ENCODE data around the gene LGALS3BP.

LGALS3BP gene

GRCh38 chr17:78956254-78956653 is 23.5 kb downstream of the LGALS3BP start:
- no peak for TF ChIP-seq CTCF (IDR thresholded peaks at IDR 0.05)

GRCh38 chr17:78954684-78955083 is 25.0 kb downstream of the LGALS3BP start:
- no peak for TF ChIP-seq CTCF (IDR thresholded peaks at IDR 0.05)

- no peak for TF ChIP-seq CTCF (IDR thresholded peaks at IDR 0.05)
These were observed 26.1 kb downstream of the LGALS3BP start for GRCh38 chr17:78953356-78954350.

DNA sequence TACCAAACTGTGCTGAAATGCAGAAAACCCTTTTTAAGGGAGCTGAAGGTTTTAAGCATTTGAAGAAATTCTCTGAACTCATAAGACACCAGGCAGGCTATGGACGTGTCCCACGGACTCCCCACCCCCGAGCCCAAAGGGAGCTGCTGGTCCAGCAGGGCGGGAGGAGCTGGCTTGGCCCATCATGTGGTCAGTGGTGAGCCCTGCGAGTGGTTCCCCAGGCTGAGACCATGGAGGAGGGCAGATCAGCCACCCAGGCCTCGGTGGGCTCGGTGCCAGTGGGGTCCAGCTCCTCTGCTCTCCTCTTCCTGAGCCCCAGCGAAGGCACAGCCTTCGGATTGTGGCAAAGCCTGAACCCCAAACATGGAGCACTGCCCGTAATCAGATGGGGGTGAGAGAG is 27.0 kb downstream of the LGALS3BP start:
- no peak for TF ChIP-seq CTCF (IDR thresholded peaks at IDR 0.05)

- no peak for TF ChIP-seq CTCF (IDR thresholded peaks at IDR 0.05)
These were observed 27.7 kb downstream of the LGALS3BP start for GRCh38 chr17:78951967-78952551.

DNA sequence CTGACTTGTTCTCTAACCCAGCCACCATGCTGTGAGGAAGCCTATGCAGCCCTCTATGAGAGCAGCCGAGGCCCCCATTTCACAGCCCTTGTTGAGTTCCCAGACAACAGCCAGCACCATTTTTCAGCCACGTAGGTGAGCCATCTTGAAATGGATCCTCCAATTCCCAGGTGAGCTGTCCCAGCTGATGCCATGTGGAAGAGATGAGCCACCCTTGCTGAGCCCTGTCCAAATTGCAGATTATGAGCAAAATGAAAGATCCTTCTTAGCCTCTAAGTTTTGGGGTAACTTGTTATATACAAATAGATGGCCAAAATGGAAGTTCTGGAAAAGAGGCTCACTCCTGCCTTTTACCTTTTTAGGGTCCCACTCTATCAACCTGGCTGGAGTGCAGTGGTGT is 28.9 kb downstream of the LGALS3BP start:
- no peak for TF ChIP-seq CTCF (IDR thresholded peaks at IDR 0.05)

DNA sequence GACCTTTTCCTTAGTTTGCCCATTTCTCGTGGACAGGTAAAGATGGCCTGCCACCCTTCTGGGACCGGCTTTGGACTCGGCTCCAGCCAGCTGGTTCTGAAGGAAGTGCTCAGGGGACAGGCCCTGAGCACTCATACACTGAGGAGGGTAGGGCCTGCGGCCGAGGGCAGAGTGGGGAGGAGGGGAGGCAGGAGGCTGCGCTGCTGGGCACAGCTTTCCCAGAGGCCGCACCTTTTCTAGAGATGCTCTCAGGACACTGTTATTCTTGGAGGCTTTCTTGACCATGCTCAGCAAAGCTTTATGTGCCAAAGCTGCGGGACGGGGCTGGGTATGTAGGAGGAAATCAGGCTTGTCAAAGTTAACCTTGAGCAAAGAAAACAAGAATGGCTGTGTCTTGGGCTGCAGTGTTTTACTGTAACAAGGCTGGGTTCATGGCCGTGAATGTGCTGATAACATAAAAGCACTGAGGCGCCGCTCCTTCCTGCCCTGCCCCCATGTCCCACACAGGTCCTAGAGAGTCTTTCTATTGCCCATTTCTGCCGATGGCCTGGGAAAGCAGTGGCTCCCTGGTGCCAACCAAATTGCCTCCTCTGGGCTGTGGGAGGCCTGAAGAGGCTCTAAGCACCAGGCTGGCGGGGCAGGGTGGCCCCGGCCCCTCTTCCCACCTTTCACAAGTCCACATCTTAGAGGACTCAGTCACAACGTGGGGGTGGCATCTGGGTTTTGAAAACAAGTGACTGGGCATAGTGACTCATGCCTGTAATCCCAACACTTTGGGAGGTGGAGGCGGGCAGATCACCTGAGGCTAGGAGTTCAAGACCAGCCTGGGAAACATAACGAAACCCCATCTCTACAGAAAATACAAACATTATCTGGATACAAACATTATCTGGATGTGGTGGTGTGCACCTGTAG is 32.2 kb downstream of the LGALS3BP start:
- TF ChIP-seq CTCF (IDR thresholded peaks at IDR 0.05) = no peak
